Measurements from ENCODE around the gene CCDC85C.

CCDC85C gene

GRCh38 chr14:99574099-99574880 lies 29.7 kb downstream of the CCDC85C start:
- H3K4me1 ChIP-seq (ENCODE audit: insufficient read depth, low read length): peaks cover 75% of the 10 kb centered on the region
- no peaks in the 10 kb centered on the region for H3K27me3 ChIP-seq (ENCODE audit: insufficient read depth, low read length)
- no peak overlapping the region for H2AFZ ChIP-seq (ENCODE audit: low read depth, low read length)
- no peaks in the 10 kb centered on the region for H3K9me3 ChIP-seq (ENCODE audit: low read length)
- H3K4me3 ChIP-seq (ENCODE audit: low read length): no peak overlapping the region
- H3K36me3 ChIP-seq (ENCODE audit: insufficient read depth, low read length): no peaks in the 10 kb centered on the region

- no peaks in the 10 kb centered on the region for H3K27me3 ChIP-seq (ENCODE audit: insufficient read depth, low read length)
- no peaks in the 10 kb centered on the region for H3K9me3 ChIP-seq (ENCODE audit: low read length)
- H3K36me3 ChIP-seq (ENCODE audit: insufficient read depth, low read length): no peaks in the 10 kb centered on the region
- H3K4me3 ChIP-seq (ENCODE audit: low read length): no peak overlapping the region
- H3K4me1 ChIP-seq (ENCODE audit: insufficient read depth, low read length): peaks cover 82% of the 10 kb centered on the region
- H2AFZ ChIP-seq (ENCODE audit: low read depth, low read length): no peak overlapping the region
Observed at GRCh38 chr14:99573436-99574098, 30.4 kb downstream of the CCDC85C start.

- H3K27me3 ChIP-seq (ENCODE audit: insufficient read depth, low read length): no peaks in the 10 kb centered on the region
- no peaks in the 10 kb centered on the region for H3K36me3 ChIP-seq (ENCODE audit: insufficient read depth, low read length)
- no peak overlapping the region for H2AFZ ChIP-seq (ENCODE audit: low read depth, low read length)
- peaks cover 86% of the 10 kb centered on the region for H3K4me1 ChIP-seq (ENCODE audit: insufficient read depth, low read length)
- H3K4me3 ChIP-seq (ENCODE audit: low read length): no peak overlapping the region
- H3K9me3 ChIP-seq (ENCODE audit: low read length): no peaks in the 10 kb centered on the region
Observed at GRCh38 chr14:99573000-99573330, 31.0 kb downstream of the CCDC85C start.

- H3K4me1 ChIP-seq (ENCODE audit: insufficient read depth, low read length): peaks cover 88% of the 10 kb centered on the region
- H3K36me3 ChIP-seq (ENCODE audit: insufficient read depth, low read length): no peaks in the 10 kb centered on the region
- no peaks in the 10 kb centered on the region for H3K9me3 ChIP-seq (ENCODE audit: low read length)
- H2AFZ ChIP-seq (ENCODE audit: low read depth, low read length): no peak overlapping the region
- no peaks in the 10 kb centered on the region for H3K27me3 ChIP-seq (ENCODE audit: insufficient read depth, low read length)
- H3K4me3 ChIP-seq (ENCODE audit: low read length): no peak overlapping the region
Observed at GRCh38 chr14:99572173-99572999, 31.6 kb downstream of the CCDC85C start.

GRCh38 chr14:99571303-99571986 lies 32.6 kb downstream of the CCDC85C start:
- Histone ChIP-seq H3K36me3 (ENCODE audit: insufficient read depth, low read length) (no peaks in the 10 kb centered on the region), H3K4me1 (ENCODE audit: insufficient read depth, low read length) (peaks cover 81% of the 10 kb centered on the region), H3K4me3 (ENCODE audit: low read length) (no peak overlapping the region), H3K27me3 (ENCODE audit: insufficient read depth, low read length) (no peaks in the 10 kb centered on the region), H3K9me3 (ENCODE audit: low read length) (no peaks in the 10 kb centered on the region), H2AFZ (ENCODE audit: low read depth, low read length) (no peak overlapping the region)

- Histone ChIP-seq H3K27me3 (ENCODE audit: insufficient read depth, low read length) (no peaks in the 10 kb centered on the region), H3K4me1 (ENCODE audit: insufficient read depth, low read length) (peaks cover 74% of the 10 kb centered on the region), H2AFZ (ENCODE audit: low read depth, low read length) (no peak overlapping the region), H3K36me3 (ENCODE audit: insufficient read depth, low read length) (no peaks in the 10 kb centered on the region), H3K4me3 (ENCODE audit: low read length) (no peak overlapping the region), H3K9me3 (ENCODE audit: low read length) (no peaks in the 10 kb centered on the region)
Observed at GRCh38 chr14:99570544-99571302, 33.3 kb downstream of the CCDC85C start.

GRCh38 chr14:99569725-99570543 lies 34.1 kb downstream of the CCDC85C start:
- no peak overlapping the region for H2AFZ ChIP-seq (ENCODE audit: low read depth, low read length)
- no peaks in the 10 kb centered on the region for H3K36me3 ChIP-seq (ENCODE audit: insufficient read depth, low read length)
- peaks cover 73% of the 10 kb centered on the region for H3K4me1 ChIP-seq (ENCODE audit: insufficient read depth, low read length)
- H3K9me3 ChIP-seq (ENCODE audit: low read length): no peaks in the 10 kb centered on the region
- no peak overlapping the region for H3K4me3 ChIP-seq (ENCODE audit: low read length)
- H3K27me3 ChIP-seq (ENCODE audit: insufficient read depth, low read length): no peaks in the 10 kb centered on the region

GRCh38 chr14:99568567-99569560 lies 35.1 kb downstream of the CCDC85C start:
- H3K36me3 ChIP-seq (ENCODE audit: insufficient read depth, low read length): no peaks in the 10 kb centered on the region
- H2AFZ ChIP-seq (ENCODE audit: low read depth, low read length): no peak overlapping the region
- no peak overlapping the region for H3K4me3 ChIP-seq (ENCODE audit: low read length)
- no peaks in the 10 kb centered on the region for H3K27me3 ChIP-seq (ENCODE audit: insufficient read depth, low read length)
- peaks cover 73% of the 10 kb centered on the region for H3K4me1 ChIP-seq (ENCODE audit: insufficient read depth, low read length)
- no peaks in the 10 kb centered on the region for H3K9me3 ChIP-seq (ENCODE audit: low read length)

- Histone ChIP-seq H3K9me3 (ENCODE audit: low read length) (no peaks in the 10 kb centered on the region), H3K4me3 (ENCODE audit: low read length) (no peak overlapping the region), H3K27me3 (ENCODE audit: insufficient read depth, low read length) (no peaks in the 10 kb centered on the region), H3K4me1 (ENCODE audit: insufficient read depth, low read length) (peaks cover 71% of the 10 kb centered on the region), H2AFZ (ENCODE audit: low read depth, low read length) (no peak overlapping the region), H3K36me3 (ENCODE audit: insufficient read depth, low read length) (no peaks in the 10 kb centered on the region)
Observed at GRCh38 chr14:99566390-99567354, 37.3 kb downstream of the CCDC85C start.

GRCh38 chr14:99566009-99566389 lies 38.0 kb downstream of the CCDC85C start:
- Histone ChIP-seq H3K4me1 (ENCODE audit: insufficient read depth, low read length) (peaks cover 71% of the 10 kb centered on the region), H3K27me3 (ENCODE audit: insufficient read depth, low read length) (no peaks in the 10 kb centered on the region), H3K9me3 (ENCODE audit: low read length) (no peaks in the 10 kb centered on the region), H2AFZ (ENCODE audit: low read depth, low read length) (no peak overlapping the region), H3K4me3 (ENCODE audit: low read length) (no peak overlapping the region), H3K36me3 (ENCODE audit: insufficient read depth, low read length) (no peaks in the 10 kb centered on the region)
